Suprapubic skin (tissue), 2 donors: ENCODE results near the gene JHY.

Source experiments
- EP300 ChIP-seq: sonication (generic); formaldehyde crosslinking; IDR thresholded peaks from one replicate; pipeline ENCODE4 v1.6.1; 2017; ENCODE audit warnings: antibody characterized with exemption
- POLR2A ChIP-seq, 2 donors: fragments of 450-650 bp; IDR thresholded peaks; one replicate each; pipeline ENCODE4 v1.6.1; 2017; ENCODE audit warnings: antibody characterized with exemption in 2 of 2, mild to moderate bottlenecking in 2 of 2, moderate library complexity in 2 of 2

DNA sequence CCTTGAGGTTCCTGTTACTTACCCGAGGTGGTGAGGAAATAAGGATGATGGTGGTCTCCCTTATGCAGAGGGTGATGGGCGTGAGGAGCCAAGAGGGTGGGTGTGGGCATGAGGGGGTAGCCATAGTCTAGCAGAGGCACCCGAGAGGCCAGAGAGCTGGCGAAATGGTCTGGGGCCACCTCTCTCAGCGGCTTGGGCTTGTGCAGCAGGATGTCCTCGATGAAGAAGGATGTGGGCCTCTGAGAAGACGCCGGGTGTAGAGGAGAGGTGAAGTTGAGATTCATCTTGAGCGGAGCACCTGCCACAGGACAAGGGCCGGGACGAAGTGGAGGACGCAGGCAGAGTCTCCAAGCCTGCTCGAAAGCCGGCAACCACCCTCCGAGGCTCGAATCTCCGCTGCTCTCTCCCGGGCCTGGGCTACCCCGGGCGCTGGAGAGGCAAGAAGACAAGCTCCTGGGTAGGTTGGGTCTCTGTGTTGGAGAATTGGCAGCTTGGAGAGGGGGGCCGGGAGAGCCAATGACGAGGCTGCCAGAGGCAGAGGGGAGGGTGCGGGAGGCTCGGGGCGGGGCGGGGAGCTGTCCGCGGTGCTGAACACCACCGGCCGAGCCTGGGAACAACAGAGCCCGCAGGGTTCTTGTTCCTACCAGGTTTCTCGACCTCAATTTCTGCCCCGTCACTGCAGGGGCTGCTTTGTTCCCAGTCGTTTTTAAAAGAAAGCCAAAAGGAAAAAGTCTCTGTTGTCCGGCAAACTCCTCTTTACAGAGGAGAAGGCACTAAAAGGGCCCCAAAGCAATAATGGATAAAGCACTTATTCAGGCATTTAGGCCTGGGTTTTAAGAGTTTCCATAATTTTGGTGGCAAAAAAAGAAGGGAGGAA is 99.1 kb downstream of the JHY start, which contains the start of gene BSX:
- TF ChIP-seq POLR2A (IDR thresholded peaks at IDR 0.05) (no peak), EP300 (no peak)
